ENCODE results near the gene TUB. TPM values are rescaled to one million over a fixed set of nuclear protein-coding genes. Genes with fewer than 3 reads are reported as not detected.
A peak's percentile ranks its signal among the peaks of the same experiment; 100 is the strongest.

The TUB gene
- total RNA-seq, 2 experiments from 2014 or later: 0.05 to 0.16 TPM

GRCh38 chr11:8067929-8068575 lies 13.0 kb upstream of the TUB start:
- no peak for TF ChIP-seq CTCF (IDR thresholded peaks at IDR 0.05)
- CTCF ChIA-PET: interaction anchor here (1.5 to 1.6 kb wide), 2 partner anchors 35 to 62 kb away, joined by 4 to 6 read pairs; no protein-coding TSS in a partner anchor
- H3K4me3 Mint-ChIP-seq: no peak overlapping the region

GRCh38 chr11:8068605-8069221 lies 12.3 kb upstream of the TUB start:
- intact Hi-C loops (cut with micrococcal nuclease): no loop called here
- Mint-ChIP-seq H3K36me3 (ENCODE audit: low read depth) (no peaks in the 10 kb centered on the region), H3K4me1 (ENCODE audit: low read depth) (no peaks in the 10 kb centered on the region), H3K9me3 (no peaks in the 10 kb centered on the region), H3K27me3 (peaks cover 8% of the 10 kb centered on the region), H3K4me3 (no peak overlapping the region), H3K27ac (no peak overlapping the region)
- DNase-seq (no peak), ATAC-seq (no peak)
- TF ChIP-seq CTCF (IDR thresholded peaks at IDR 0.05): no peak
- ChIA-PET POLR2A (interaction anchor here (0.6 to 1.0 kb wide), 2 partner anchors 22 to 31 kb away, joined by 3 read pairs; no protein-coding TSS in a partner anchor), CTCF (interaction anchor here (0.8 to 1.6 kb wide), 4 partner anchors 35 to 176 kb away, joined by 3 to 6 read pairs (median 4); no protein-coding TSS in a partner anchor)

More at GRCh38 chr11:8067929-8068575, 13.0 kb upstream of the TUB start:
- H3K27ac Mint-ChIP-seq: no peak overlapping the region
- POLR2A ChIA-PET: interaction anchor here (1.0 to 1.5 kb wide), 2 partner anchors 9 to 32 kb away, joined by 3 read pairs; no protein-coding TSS in a partner anchor
- H3K4me1 Mint-ChIP-seq (ENCODE audit: low read depth): no peaks in the 10 kb centered on the region
- H3K27me3 Mint-ChIP-seq: peaks cover 8% of the 10 kb centered on the region
- intact Hi-C loops (cut with micrococcal nuclease): no loop called here
- DNase-seq (no peak), ATAC-seq (no peak)
- no peaks in the 10 kb centered on the region for H3K9me3 Mint-ChIP-seq
- H3K36me3 Mint-ChIP-seq (ENCODE audit: low read depth): no peaks in the 10 kb centered on the region

GRCh38 chr11:8069771-8070170 lies 11.2 kb upstream of the TUB start:
- ATAC-seq: no peak
- intact Hi-C loops (cut with micrococcal nuclease): loop anchor here (2.0 kb wide), 1 partner anchor 33 kb away; no protein-coding TSS in a partner anchor
- H3K4me3 Mint-ChIP-seq: no peak overlapping the region
- ChIA-PET POLR2A (no interaction called here), CTCF (interaction anchor here (0.8 to 1.5 kb wide), 3 partner anchors 36 to 177 kb away, joined by 3 to 5 read pairs (median 4); no protein-coding TSS in a partner anchor)
- no peaks in the 10 kb centered on the region for H3K9me3 Mint-ChIP-seq
- TF ChIP-seq CTCF (IDR thresholded peaks at IDR 0.05): no peak
- no peaks in the 10 kb centered on the region for H3K36me3 Mint-ChIP-seq (ENCODE audit: low read depth)
- no peak overlapping the region for H3K27ac Mint-ChIP-seq
- H3K27me3 Mint-ChIP-seq: peaks cover 8% of the 10 kb centered on the region
- DNase-seq: no peak
- H3K4me1 Mint-ChIP-seq (ENCODE audit: low read depth): no peaks in the 10 kb centered on the region

- H3K4me3 Mint-ChIP-seq: no peak overlapping the region
- no peak overlapping the region for H3K27ac Mint-ChIP-seq
- H3K4me1 Mint-ChIP-seq (ENCODE audit: low read depth): no peaks in the 10 kb centered on the region
- H3K9me3 Mint-ChIP-seq: no peaks in the 10 kb centered on the region
- DNase-seq (no peak), ATAC-seq (peak; percentile 66)
- no peaks in the 10 kb centered on the region for H3K36me3 Mint-ChIP-seq (ENCODE audit: low read depth)
- ChIA-PET POLR2A (no interaction called here), CTCF (interaction anchor here (0.6 to 2.6 kb wide), 5 partner anchors 20 to 94 kb away, joined by 3 to 12 read pairs (median 4); no protein-coding TSS in a partner anchor)
- H3K27me3 Mint-ChIP-seq: peaks cover 8% of the 10 kb centered on the region
- intact Hi-C loops (cut with micrococcal nuclease): loop anchor here (2.0 kb wide), 1 partner anchor 34 kb away; no protein-coding TSS in a partner anchor
- peak; percentile 56 for TF ChIP-seq CTCF (IDR thresholded peaks at IDR 0.05)
Measured at GRCh38 chr11:8070417-8071115, 10.4 kb upstream of the TUB start.

Data from activated CD8-positive, alpha-beta T cell treated with anti-CD3 and anti-CD28 coated beads for 36 hours (primary cell).